Measurements from ENCODE around the gene PRELID3B. TPM values are rescaled to one million over a fixed set of nuclear protein-coding genes. Genes with fewer than 3 reads are reported as not detected.

Gene PRELID3B
- total and polyA plus RNA-seq, 2 of the 13 experiments (the other 11 are each of a cell fraction or from before 2014, with no cell fraction given) = 23.3 to 42.6 TPM

- TF ChIP-seq, protein P1, sequence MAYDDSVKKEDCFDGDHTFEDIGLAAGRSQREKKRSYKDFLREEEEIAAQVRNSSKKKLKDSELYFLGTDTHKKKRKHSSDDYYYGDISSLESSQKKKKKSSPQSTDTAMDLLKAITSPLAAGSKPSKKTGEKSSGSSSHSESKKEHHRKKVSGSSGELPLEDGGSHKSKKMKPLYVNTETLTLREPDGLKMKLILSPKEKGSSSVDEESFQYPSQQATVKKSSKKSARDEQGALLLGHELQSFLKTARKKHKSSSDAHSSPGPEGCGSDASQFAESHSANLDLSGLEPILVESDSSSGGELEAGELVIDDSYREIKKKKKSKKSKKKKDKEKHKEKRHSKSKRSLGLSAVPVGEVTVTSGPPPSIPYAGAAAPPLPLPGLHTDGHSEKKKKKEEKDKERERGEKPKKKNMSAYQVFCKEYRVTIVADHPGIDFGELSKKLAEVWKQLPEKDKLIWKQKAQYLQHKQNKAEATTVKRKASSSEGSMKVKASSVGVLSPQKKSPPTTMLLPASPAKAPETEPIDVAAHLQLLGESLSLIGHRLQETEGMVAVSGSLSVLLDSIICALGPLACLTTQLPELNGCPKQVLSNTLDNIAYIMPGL (CRISPR knock-in tag; IDR thresholded peaks at IDR 0.05; ENCODE audit: borderline replicate concordance in 1 of 2, low read depth in 1 of 2) = no peak
- TF ChIP-seq TBP (CRISPR knock-in tag; IDR thresholded peaks at IDR 0.05) (no peak), ZBTB42 (CRISPR knock-in tag; IDR thresholded peaks at IDR 0.05) (no peak), GABPB1 (CRISPR knock-in tag; IDR thresholded peaks at IDR 0.05) (0 out of 2 replicates have a peak, but pooled peaks have one; percentile 7), CREM (IDR thresholded peaks at IDR 0.05) (no peak), CREM (CRISPR knock-in tag; IDR thresholded peaks at IDR 0.05) (no peak), REL (CRISPR knock-in tag; conservative IDR thresholded peaks at IDR 0.05) (0 out of 2 replicates have a peak, but pooled peaks have one; percentile 18), HIVEP1 (CRISPR knock-in tag; IDR thresholded peaks at IDR 0.05) (no peak), ZNF761 (CRISPR knock-in tag; conservative IDR thresholded peaks at IDR 0.05) (no peak), ZNF781 (CRISPR knock-in tag; IDR thresholded peaks at IDR 0.05; ENCODE audit: borderline replicate concordance, not compliant biosample characterization) (no peak), SCMH1 (CRISPR knock-in tag; IDR thresholded peaks at IDR 0.05; ENCODE audit: borderline replicate concordance) (no peak), CHD4 (IDR thresholded peaks at IDR 0.05; ENCODE audit: borderline replicate concordance, low read length) (peak; percentile 83; the same call in 1 of the 2 replicates), ESRRA (CRISPR knock-in tag; IDR thresholded peaks at IDR 0.05; ENCODE audit: low read depth) (0 out of 2 replicates have a peak, but pooled peaks have one; percentile 47), IKZF5 (CRISPR knock-in tag; IDR thresholded peaks at IDR 0.05) (no peak), CCAR2 (optimal IDR thresholded peaks at IDR 0.05; ENCODE audit: low read depth, low read length) (no peak), IRX3 (CRISPR knock-in tag; IDR thresholded peaks at IDR 0.05; ENCODE audit: borderline replicate concordance, low read depth) (no peak), ERF (CRISPR knock-in tag; IDR thresholded peaks at IDR 0.05) (0 out of 2 replicates have a peak, but pooled peaks have one; percentile 11)
- TF ChIP-seq, protein P2, sequence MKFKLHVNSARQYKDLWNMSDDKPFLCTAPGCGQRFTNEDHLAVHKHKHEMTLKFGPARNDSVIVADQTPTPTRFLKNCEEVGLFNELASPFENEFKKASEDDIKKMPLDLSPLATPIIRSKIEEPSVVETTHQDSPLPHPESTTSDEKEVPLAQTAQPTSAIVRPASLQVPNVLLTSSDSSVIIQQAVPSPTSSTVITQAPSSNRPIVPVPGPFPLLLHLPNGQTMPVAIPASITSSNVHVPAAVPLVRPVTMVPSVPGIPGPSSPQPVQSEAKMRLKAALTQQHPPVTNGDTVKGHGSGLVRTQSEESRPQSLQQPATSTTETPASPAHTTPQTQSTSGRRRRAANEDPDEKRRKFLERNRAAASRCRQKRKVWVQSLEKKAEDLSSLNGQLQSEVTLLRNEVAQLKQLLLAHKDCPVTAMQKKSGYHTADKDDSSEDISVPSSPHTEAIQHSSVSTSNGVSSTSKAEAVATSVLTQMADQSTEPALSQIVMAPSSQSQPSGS (CRISPR knock-in tag; IDR thresholded peaks at IDR 0.05) = no peak
- TF ChIP-seq, protein P3, sequence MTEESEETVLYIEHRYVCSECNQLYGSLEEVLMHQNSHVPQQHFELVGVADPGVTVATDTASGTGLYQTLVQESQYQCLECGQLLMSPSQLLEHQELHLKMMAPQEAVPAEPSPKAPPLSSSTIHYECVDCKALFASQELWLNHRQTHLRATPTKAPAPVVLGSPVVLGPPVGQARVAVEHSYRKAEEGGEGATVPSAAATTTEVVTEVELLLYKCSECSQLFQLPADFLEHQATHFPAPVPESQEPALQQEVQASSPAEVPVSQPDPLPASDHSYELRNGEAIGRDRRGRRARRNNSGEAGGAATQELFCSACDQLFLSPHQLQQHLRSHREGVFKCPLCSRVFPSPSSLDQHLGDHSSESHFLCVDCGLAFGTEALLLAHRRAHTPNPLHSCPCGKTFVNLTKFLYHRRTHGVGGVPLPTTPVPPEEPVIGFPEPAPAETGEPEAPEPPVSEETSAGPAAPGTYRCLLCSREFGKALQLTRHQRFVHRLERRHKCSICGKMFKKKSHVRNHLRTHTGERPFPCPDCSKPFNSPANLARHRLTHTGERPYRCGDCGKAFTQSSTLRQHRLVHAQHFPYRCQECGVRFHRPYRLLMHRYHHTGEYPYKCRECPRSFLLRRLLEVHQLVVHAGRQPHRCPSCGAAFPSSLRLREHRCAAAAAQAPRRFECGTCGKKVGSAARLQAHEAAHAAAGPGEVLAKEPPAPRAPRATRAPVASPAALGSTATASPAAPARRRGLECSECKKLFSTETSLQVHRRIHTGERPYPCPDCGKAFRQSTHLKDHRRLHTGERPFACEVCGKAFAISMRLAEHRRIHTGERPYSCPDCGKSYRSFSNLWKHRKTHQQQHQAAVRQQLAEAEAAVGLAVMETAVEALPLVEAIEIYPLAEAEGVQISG (CRISPR knock-in tag; IDR thresholded peaks at IDR 0.05) = no peak; the same call in 1 of the 2 replicates
- TF ChIP-seq, protein P4, sequence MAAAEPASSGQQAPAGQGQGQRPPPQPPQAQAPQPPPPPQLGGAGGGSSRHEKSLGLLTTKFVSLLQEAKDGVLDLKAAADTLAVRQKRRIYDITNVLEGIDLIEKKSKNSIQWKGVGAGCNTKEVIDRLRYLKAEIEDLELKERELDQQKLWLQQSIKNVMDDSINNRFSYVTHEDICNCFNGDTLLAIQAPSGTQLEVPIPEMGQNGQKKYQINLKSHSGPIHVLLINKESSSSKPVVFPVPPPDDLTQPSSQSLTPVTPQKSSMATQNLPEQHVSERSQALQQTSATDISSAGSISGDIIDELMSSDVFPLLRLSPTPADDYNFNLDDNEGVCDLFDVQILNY (CRISPR knock-in tag; conservative IDR thresholded peaks at IDR 0.05) = no peak
- TF ChIP-seq, protein P5, sequence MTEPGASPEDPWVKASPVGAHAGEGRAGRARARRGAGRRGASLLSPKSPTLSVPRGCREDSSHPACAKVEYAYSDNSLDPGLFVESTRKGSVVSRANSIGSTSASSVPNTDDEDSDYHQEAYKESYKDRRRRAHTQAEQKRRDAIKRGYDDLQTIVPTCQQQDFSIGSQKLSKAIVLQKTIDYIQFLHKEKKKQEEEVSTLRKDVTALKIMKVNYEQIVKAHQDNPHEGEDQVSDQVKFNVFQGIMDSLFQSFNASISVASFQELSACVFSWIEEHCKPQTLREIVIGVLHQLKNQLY (CRISPR knock-in tag; IDR thresholded peaks at IDR 0.05) = peak; percentile 83; the same call in 1 of the 2 replicates
Measured at GRCh38 chr20:59010321-59010994, 32.1 kb downstream of the PRELID3B start (continued).

Measured in HepG2 (cell line).